Measurements from ENCODE around the gene BSND.

DNA sequence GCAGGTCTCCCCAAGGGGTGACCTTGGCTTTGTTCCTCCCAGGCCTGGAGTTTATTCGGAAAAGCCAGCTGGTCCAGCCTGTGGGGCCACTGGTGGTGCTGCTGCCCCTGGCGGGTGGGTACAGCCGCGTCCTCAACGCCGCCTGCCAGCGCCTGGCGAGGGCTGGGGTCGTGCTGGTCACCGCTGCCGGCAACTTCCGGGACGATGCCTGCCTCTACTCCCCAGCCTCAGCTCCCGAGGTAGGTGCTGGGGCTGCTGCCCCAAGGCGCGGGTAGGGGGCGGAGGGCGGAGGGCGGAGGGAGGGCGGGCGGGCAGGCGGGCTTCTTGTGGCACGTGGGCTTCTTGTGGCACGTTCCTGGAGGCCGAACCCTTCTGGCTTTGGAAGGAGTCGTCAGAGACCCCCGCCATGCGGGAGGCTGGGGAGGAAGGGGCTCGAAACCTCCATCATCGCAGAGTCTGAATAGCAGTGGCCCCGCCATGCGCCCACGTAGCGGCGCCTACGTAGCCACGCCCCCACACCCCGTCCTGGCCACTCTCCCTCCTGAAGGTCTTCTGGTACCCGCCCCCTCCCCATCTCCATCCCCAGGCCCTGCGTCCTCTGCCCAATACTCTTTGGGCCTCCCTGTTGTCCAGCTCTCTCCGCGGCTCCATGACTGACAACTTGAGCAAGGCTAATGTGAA lies 57.4 kb downstream of the BSND start:
- no peak for TF ChIP-seq POLR2A (IDR thresholded peaks at IDR 0.05)
- TF ChIP-seq, protein P1, sequence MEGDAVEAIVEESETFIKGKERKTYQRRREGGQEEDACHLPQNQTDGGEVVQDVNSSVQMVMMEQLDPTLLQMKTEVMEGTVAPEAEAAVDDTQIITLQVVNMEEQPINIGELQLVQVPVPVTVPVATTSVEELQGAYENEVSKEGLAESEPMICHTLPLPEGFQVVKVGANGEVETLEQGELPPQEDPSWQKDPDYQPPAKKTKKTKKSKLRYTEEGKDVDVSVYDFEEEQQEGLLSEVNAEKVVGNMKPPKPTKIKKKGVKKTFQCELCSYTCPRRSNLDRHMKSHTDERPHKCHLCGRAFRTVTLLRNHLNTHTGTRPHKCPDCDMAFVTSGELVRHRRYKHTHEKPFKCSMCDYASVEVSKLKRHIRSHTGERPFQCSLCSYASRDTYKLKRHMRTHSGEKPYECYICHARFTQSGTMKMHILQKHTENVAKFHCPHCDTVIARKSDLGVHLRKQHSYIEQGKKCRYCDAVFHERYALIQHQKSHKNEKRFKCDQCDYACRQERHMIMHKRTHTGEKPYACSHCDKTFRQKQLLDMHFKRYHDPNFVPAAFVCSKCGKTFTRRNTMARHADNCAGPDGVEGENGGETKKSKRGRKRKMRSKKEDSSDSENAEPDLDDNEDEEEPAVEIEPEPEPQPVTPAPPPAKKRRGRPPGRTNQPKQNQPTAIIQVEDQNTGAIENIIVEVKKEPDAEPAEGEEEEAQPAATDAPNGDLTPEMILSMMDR (IDR thresholded peaks at IDR 0.05), result no peak
